Measurements from ENCODE around the gene ZSWIM6. TPM values are rescaled to one million over a fixed set of nuclear protein-coding genes. Genes with fewer than 3 reads are reported as not detected.
A peak's percentile ranks its signal among the peaks of the same experiment; 100 is the strongest.

ZSWIM6 gene
- total RNA-seq, 1 donor from 2014 or later, result 18.1 TPM

DNA sequence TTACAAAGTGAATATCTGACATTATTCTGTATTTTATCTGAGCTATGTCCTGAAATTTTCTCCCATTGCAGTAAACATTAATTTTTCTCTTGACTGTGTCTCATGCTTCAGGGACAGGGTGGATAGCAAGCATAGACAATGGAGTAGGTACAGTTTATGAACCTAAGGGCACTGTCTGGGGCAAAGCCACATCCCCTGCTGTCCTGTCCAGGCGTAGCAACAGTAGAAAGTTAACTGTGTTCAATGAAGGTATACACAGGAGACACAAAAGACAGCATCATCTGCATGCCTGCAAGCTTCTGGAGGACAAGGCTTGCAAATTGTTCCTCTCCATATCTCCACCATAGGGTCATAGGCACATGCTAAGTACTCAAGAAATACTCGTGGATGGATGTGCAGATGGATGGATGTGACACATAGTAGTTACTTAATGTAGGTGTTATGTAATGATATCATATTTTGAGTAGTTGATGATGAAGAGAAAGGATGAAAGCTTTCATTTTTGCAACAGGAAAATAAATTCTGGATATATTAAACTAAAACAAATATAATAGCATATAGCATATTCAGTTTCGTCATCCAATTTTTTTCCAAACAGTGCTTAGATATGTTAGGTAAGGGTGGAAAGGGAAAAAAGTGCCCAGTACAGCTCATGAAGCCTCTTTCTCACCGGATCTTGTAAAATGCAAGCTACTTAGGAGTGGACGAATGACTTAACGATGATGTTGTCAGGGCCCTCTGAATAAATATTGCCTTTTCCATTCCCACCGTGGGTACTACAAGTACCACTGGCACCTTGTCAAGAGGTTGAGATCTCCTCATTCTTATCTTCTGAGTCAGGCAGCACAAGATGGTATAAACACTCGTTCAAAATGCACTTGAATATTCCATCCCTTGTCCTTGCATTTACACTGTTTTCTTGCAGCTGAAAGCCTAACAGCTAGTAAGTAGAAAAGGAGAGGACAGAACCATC lies 19.9 kb upstream of the ZSWIM6 start:
- Histone ChIP-seq H3K27ac (no peak overlapping the region), H3K4me3 (no peak overlapping the region), H3K4me1 (peaks cover 17% of the 10 kb centered on the region), H3K27me3 (ENCODE audit: low read depth) (no peaks in the 10 kb centered on the region), H3K36me3 (no peaks in the 10 kb centered on the region), H3K9me3 (no peaks in the 10 kb centered on the region)
- ATAC-seq, result peak; percentile 50 to 72
- no peak for DNase-seq
- intact Hi-C loops (cut with DNase I), result no loop called here
- TF ChIP-seq, protein P1, sequence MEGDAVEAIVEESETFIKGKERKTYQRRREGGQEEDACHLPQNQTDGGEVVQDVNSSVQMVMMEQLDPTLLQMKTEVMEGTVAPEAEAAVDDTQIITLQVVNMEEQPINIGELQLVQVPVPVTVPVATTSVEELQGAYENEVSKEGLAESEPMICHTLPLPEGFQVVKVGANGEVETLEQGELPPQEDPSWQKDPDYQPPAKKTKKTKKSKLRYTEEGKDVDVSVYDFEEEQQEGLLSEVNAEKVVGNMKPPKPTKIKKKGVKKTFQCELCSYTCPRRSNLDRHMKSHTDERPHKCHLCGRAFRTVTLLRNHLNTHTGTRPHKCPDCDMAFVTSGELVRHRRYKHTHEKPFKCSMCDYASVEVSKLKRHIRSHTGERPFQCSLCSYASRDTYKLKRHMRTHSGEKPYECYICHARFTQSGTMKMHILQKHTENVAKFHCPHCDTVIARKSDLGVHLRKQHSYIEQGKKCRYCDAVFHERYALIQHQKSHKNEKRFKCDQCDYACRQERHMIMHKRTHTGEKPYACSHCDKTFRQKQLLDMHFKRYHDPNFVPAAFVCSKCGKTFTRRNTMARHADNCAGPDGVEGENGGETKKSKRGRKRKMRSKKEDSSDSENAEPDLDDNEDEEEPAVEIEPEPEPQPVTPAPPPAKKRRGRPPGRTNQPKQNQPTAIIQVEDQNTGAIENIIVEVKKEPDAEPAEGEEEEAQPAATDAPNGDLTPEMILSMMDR (IDR thresholded peaks at IDR 0.05), result no peak

DNA sequence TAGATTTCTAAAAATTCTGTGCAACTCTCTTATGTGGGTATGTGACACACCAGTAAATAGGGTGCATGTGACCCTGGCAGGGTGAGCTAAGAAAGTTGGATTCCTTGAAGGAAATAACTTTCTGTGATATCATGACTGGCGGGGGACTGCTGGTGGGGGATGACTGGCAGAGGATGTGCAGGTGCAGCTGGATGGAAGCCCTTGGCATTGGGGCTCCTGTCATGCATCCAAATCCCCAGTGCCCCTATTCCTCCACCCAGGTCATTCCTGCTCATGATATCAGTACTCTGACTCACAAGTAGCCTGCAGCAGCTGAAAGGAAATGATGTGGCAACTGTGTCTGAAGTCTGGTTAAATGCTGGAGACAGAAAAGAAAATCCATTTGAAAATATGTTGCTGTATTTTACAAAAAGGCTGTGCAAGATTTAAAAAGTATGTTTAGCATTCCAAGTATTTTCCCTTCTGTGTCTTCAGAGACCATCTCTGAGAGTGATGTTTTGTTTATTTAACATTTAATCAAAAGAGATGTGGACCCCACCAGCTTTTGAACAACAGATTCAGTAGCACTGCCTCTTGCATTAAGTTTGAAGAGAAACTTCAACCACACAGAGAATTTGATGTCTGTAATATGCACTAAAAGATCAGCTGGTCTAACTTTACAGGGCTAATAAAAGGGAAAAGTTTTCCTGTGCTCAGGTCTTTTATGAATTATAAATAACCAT lies 17.9 kb upstream of the ZSWIM6 start:
- Histone ChIP-seq H3K27me3 (ENCODE audit: low read depth) (no peaks in the 10 kb centered on the region), H3K4me1 (peaks cover 27% of the 10 kb centered on the region), H3K27ac (no peak overlapping the region), H3K9me3 (no peaks in the 10 kb centered on the region), H3K36me3 (no peaks in the 10 kb centered on the region), H3K4me3 (no peak overlapping the region)
- ATAC-seq (peak; percentile 29 to 38), DNase-seq (no peak)
- TF ChIP-seq, protein P1 (IDR thresholded peaks at IDR 0.05), result no peak
- intact Hi-C loops (cut with DNase I), result no loop called here

DNA sequence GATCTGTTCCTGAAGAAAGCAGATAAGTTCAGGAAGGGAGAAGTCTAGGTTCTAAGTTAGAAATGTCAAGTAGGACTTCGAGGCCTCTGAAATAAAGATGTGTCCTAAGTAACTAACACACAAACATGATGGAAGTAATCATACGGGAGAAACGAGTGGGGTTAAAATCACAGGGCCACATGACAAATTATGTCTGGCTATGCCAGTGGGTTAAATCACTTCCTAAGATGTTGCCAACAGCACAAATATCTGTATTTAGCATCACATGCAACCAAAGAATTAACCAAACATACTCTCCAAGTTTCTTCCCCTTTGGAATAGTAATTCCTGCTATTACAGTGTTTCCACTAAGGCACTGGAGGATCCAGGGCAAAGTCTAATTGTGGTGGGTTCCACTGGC lies 13.7 kb upstream of the ZSWIM6 start:
- intact Hi-C loops (cut with DNase I), result no loop called here
- no peaks in the 10 kb centered on the region for H3K27me3 ChIP-seq (ENCODE audit: low read depth)
- DNase-seq (no peak), ATAC-seq (no peak)
- TF ChIP-seq, protein P1 (IDR thresholded peaks at IDR 0.05), result no peak
- peaks cover 52% of the 10 kb centered on the region for H3K4me1 ChIP-seq
- no peaks in the 10 kb centered on the region for H3K9me3 ChIP-seq
- peak overlapping the region; percentile 58 for H3K27ac ChIP-seq
- H3K36me3 ChIP-seq, result no peaks in the 10 kb centered on the region
- H3K4me3 ChIP-seq, result no peak overlapping the region

DNA sequence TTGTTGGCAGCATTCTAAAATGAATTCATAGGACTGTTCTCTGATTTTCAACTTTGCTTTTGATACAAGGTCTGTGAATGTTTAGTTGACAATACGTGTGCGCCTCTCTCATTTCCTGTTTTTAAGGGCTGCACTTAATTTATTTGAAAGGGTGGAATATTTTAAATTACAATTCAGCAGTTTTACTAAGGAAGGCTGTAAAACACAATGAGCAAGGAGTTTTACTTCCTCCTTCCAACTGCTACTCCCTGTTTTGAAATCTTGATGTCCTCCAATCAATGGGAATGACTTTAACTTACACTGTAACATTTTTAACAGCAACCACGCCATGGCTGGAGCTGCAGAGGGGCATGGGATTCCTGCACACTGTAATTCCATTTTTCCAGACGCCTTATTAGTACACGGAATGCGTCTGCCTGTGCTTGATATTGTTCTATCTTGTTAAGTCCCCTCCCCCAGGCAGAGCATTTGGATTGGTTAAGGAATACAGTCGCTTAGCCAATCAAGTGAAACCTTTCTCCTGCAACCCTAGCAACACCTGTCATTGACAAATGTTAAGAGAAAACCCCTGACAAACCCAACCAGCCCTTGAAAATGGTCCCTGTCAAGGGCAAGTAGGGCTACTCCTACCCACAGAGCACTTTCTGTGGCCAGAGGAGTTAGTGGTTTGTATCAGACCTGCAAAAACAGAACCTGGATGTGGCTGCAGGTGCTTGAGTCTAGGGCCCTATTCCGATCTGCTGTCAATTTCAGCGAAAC lies 12.5 kb upstream of the ZSWIM6 start:
- TF ChIP-seq, protein P1 (IDR thresholded peaks at IDR 0.05), result no peak
- H3K36me3 ChIP-seq, result no peaks in the 10 kb centered on the region
- peak overlapping the region; percentile 58 for H3K27ac ChIP-seq
- H3K4me3 ChIP-seq, result no peak overlapping the region
- H3K27me3 ChIP-seq (ENCODE audit: low read depth), result no peaks in the 10 kb centered on the region
- intact Hi-C loops (cut with DNase I), result no loop called here
- H3K9me3 ChIP-seq, result no peaks in the 10 kb centered on the region
- no peak for DNase-seq
- H3K4me1 ChIP-seq, result peaks cover 48% of the 10 kb centered on the region
- ATAC-seq, result peak; percentile 28 to 36

DNA sequence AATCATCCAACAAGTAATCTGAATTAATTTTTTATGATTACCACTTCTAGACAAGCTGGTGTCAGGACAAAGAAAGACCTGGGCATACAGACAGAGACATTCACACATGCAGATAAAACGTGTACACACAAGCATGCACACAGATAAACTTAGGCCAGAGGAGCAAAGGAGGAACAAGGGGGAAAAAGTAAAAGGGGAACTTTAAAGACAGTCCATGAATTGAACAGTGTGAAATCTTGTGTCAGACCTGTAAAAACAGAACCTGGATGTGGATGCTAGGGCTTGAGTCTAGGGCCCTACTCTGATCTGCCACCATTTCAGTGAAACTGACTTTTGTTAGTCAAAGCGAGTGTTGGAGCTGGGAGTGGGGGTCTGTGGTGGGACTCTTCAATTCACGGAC lies 11.2 kb upstream of the ZSWIM6 start:
- ATAC-seq, result peak in 1 of 2 donors; percentile 47
- Histone ChIP-seq H3K27ac (no peak overlapping the region), H3K4me1 (peaks cover 47% of the 10 kb centered on the region), H3K9me3 (no peaks in the 10 kb centered on the region), H3K27me3 (ENCODE audit: low read depth) (no peaks in the 10 kb centered on the region), H3K4me3 (no peak overlapping the region), H3K36me3 (no peaks in the 10 kb centered on the region)
- no peak for DNase-seq
- intact Hi-C loops (cut with DNase I), result no loop called here
- TF ChIP-seq, protein P1 (IDR thresholded peaks at IDR 0.05), result no peak
